HUES64 (cell line): ENCODE measurements around the gene NUDT3.
"Not testable (repeated sequence)": the region's sequence is repeated elsewhere in the genome, so short reads cannot be mapped to it uniquely, and the experiment has no call there.

Experiments used
- H3K27ac ChIP-seq: 2 replicates; pipeline ENCODE4 v1.7.0; 2013; ENCODE audit warnings: low read depth, low read length, inconsistent platforms
- H3K27me3 ChIP-seq: 2 replicates; pipeline ENCODE4 v1.6.1; 2013; ENCODE audit warnings: mild to moderate bottlenecking, low read length; ENCODE audit not compliant: insufficient read depth
- H3K36me3 ChIP-seq: 2 replicates; pipeline ENCODE4 v1.6.1; 2013; ENCODE audit warnings: mild to moderate bottlenecking, low read length; ENCODE audit not compliant: insufficient read depth
- H3K4me1 ChIP-seq: 2 replicates; pipeline ENCODE4 v1.6.1; 2013; ENCODE audit warnings: mild to moderate bottlenecking, low read length, moderate library complexity; ENCODE audit not compliant: insufficient read depth
- H3K4me3 ChIP-seq: 2 replicates; pipeline ENCODE4 v1.5.1; 2013; ENCODE audit warnings: mild to moderate bottlenecking, low read length, moderate library complexity
- H3K9ac ChIP-seq: 2 replicates; pipeline ENCODE4 v1.6.1; 2013; ENCODE audit warnings: mild to moderate bottlenecking, low read depth, low read length
- H3K9me3 ChIP-seq: 2 replicates; pipeline ENCODE4 v1.6.1; 2013; ENCODE audit warnings: low read depth, low read length; ENCODE audit not compliant: insufficient read depth
- WGBS: fragments of 150-250, 120-280 bp; methylation state at CpG from one replicate; pipeline ENCODE4 v1.1.7; 2013; ENCODE audit warnings: missing lambda C conversion rate; 5-methylcytosine and 5-hydroxymethylcytosine counted together

Gene NUDT3

DNA sequence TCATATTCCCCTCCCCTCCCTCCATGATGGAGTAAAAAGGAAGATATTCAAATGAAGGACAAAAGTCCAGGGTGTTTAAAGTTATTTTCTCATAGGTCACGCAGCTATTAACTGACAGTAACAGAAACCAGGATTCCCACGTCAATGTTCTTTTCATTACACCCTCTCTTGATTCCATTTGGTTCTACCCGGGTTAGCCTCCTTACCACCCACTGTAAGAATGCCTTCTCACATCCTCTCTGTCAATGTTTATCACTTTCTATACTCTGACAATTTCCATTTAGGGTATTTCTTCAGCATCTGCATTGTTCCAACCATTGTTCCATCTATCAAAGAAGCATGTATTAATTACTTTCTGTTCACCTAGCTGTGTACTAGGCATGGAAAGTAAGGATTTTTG is 52.1 kb downstream of the NUDT3 start:
- H3K9me3 ChIP-seq, result no peaks in the 10 kb centered on the region
- H3K27ac ChIP-seq, result no peak overlapping the region
- H3K36me3 ChIP-seq, result peaks cover 22% of the 10 kb centered on the region
- H3K27me3 ChIP-seq, result no peaks in the 10 kb centered on the region
- no peak overlapping the region for H3K9ac ChIP-seq
- H3K4me1 ChIP-seq, result peaks cover 21% of the 10 kb centered on the region; the same call in 1 of the 2 replicates
- H3K4me3 ChIP-seq, result no peak overlapping the region
- 89% methylated on average over 3 of the region's 3 CpGs for WGBS

DNA sequence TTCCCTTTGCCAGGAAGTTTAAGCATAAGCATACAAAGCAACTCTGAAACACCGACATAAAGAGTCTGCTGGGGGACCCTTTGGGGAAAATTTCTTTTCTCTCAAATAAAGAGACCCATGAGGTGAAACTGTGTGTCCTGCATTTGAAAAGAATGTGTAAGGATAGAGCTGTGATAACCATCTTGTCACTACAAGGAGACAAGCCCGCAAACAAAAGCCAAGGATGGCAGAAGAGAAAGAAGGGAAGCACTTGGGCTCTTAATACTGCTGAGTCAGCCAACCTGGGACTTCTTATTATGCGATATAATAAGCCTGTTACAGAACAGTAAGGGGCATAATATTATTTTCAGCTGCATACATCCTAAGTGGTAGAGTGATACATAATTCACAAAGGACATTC is 52.5 kb downstream of the NUDT3 start:
- Histone ChIP-seq H3K4me1 (peaks cover 21% of the 10 kb centered on the region; the same call in 1 of the 2 replicates), H3K9me3 (no peaks in the 10 kb centered on the region), H3K27me3 (no peaks in the 10 kb centered on the region), H3K9ac (no peak overlapping the region), H3K27ac (no peak overlapping the region), H3K4me3 (no peak overlapping the region), H3K36me3 (peaks cover 22% of the 10 kb centered on the region)
- WGBS, result 88% methylated on average over 3 of the region's 3 CpGs

DNA sequence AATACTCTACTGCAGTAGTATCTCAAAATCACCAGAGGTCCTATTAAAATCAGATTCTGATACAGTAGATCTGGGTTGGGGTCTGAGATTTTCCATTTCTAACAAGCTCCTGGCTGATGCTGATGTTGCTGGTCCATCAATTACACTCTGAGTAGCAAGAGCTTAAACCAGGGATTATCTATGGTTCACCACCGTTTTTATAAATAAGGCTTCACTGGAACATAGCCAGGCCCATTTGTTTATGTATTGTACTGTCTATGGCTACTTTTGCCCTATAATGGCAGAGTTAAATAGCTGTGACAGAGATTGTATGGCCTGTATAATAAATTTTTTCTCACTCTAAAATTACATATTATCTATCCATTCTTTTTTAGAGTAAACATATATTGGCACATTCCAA is 53.0 kb downstream of the NUDT3 start:
- Histone ChIP-seq H3K27me3 (no peaks in the 10 kb centered on the region), H3K4me1 (peaks cover 21% of the 10 kb centered on the region; the same call in 1 of the 2 replicates), H3K9me3 (no peaks in the 10 kb centered on the region), H3K4me3 (no peak overlapping the region), H3K36me3 (peaks cover 22% of the 10 kb centered on the region), H3K27ac (no peak overlapping the region), H3K9ac (no peak overlapping the region)
- WGBS, result 100% methylated on average over 1 of the region's 1 CpG

DNA sequence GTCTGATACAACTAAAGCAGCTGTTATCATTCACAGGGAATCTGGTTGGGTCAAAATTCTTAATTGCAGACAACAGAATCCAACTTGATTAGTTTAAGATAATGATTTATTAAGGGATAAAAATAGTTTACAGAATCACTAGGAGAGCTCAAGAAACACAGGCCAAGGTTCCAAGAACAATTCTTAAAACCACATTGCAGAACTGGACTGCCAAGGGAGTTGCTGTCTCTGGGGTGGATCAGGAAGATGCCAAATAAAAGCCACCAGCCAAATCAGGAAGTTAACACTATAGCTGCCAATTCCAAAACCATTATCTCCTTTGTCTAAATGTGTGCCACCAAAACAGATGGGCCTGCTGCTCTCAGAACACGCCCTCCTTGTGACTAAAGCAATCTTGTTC is 53.7 kb downstream of the NUDT3 start:
- Histone ChIP-seq H3K27me3 (no peaks in the 10 kb centered on the region), H3K36me3 (peaks cover 22% of the 10 kb centered on the region), H3K9ac (no peak overlapping the region), H3K27ac (no peak overlapping the region), H3K4me3 (no peak overlapping the region), H3K4me1 (peaks cover 21% of the 10 kb centered on the region; the same call in 1 of the 2 replicates), H3K9me3 (no peaks in the 10 kb centered on the region)
- 100% methylated on average over 1 of the region's 1 CpG for WGBS

DNA sequence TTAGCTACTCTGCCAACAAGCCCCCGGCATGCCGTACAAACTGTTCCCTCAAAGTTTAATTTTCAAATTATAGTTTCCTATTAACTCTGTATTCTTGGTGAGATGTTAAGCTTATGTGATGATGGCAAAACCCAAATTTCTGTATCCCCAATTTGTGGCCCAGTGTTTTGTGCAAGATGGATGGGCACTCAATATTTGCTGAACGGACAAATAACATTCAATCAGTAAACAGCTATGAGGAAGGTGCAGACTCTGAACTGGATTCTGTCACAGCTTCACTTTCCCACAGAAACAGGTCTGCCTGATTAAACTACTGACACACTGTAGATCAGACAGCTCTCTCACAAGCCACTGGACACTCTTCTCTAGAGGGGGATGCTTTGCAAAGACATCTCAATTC is 54.1 kb downstream of the NUDT3 start:
- Histone ChIP-seq H3K4me3 (no peak overlapping the region), H3K9ac (no peak overlapping the region), H3K36me3 (peaks cover 22% of the 10 kb centered on the region), H3K4me1 (peaks cover 21% of the 10 kb centered on the region; the same call in 1 of the 2 replicates), H3K27ac (no peak overlapping the region), H3K27me3 (no peaks in the 10 kb centered on the region), H3K9me3 (no peaks in the 10 kb centered on the region)
- WGBS, result 98% methylated on average over 3 of the region's 3 CpGs

DNA sequence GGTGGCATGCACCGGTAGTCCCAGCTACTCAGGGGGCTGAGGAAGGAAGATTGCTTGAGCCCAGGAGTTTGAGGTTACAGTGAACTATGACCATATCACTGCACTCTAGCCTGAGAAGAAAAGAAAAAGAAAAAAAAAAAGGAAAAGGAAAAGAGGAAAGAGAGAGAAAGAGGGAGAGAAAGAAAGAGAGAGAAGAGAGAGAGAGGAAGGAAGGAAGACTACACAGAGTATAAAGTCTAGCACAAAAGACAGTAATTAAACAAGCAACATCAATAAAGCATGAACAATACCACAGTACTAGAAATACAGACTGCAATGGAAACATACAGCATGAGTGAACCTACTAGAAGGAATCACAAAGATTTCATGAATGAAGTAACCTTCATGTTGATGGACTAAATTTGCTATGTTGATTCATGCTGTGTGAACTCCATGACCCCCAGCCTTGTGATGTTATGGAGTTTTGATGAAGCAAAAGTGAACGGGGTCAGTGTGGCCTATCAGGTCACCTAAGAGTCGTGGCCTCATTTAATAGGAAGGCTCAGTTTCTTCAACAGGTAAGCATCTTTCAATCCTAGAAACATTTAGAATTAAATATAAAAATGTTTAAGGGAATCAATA is 57.6 kb downstream of the NUDT3 start:
- Histone ChIP-seq H3K27ac (no peak overlapping the region), H3K36me3 (peaks cover 9% of the 10 kb centered on the region), H3K4me1 (peaks cover 8% of the 10 kb centered on the region; the same call in 1 of the 2 replicates), H3K27me3 (no peaks in the 10 kb centered on the region), H3K9ac (no peak overlapping the region), H3K4me3 (no peak overlapping the region), H3K9me3 (no peaks in the 10 kb centered on the region)
- WGBS, result 100% methylated on average over 3 of the region's 3 CpGs

DNA sequence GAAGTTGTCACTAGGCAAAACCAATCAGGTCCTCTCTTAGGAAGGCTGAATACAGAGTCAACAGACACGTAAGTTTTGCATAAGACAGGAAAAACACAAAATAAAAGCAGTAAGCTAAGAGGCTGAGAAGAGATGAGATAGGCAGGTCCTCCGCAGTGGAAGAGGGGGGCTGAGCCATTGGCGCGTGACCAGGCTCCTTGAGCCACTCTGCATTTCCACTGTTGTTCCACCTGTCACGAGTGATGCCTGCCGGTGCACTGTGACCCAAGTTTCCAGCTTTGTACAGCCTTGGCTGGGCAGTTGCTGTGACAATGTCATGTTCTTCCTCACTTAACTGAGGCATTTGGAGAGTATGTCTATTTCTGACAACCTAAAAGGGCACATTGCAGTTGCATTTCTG is 58.6 kb downstream of the NUDT3 start:
- H3K27me3 ChIP-seq, result no peaks in the 10 kb centered on the region
- no peak overlapping the region for H3K27ac ChIP-seq
- no peak overlapping the region for H3K9ac ChIP-seq
- H3K4me1 ChIP-seq, result 0 out of 2 replicates have a peak, but pooled peaks cover 4% of the 10 kb centered on the region
- H3K4me3 ChIP-seq, result no peak overlapping the region
- H3K36me3 ChIP-seq, result peaks cover 9% of the 10 kb centered on the region; the same call in 1 of the 2 replicates
- no peaks in the 10 kb centered on the region for H3K9me3 ChIP-seq
- 97% methylated on average over 6 of the region's 6 CpGs for WGBS

DNA sequence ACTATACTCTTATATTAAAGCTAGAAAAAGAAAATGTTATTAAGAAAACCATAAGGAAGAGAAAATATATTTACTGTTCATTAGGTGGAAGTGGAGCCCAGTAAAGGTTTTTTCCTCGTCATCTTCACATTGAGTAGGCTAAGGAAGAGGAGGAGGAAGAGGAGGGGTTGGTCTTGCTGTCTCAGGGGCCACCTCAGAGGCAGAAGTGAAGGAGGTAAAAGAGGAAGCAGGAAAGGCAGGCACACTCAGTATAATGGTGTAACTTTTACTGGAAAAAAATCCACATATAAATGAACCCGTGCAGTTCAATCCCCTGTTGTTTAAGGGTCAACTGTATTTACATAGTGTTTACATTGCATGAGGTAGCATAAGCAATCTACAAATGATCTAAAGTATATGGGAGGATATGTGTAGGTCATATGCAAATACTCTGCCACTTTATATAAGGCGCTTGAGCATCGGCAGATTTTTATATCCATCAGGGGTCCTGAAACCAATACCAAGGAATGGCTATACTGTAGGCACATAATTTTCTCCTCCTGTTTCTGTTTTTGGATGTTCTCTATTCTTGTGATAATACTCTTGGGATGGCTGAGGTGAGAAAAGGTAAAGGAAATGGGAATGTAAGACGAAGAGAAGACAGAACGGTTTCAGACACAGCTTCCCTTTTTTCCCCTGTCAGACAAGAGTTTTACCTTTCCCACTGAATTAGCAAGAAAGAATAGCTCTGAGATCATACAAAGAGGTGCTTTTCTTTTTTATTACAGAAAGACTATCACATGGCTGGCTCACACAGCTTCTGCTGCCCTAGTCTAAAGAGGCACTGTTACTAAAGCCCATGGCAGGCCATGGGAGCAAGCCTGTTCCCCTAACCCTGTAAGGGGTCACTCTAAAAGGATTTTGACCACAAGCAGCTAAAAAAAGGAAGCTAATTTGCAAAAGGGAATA is 59.9 kb downstream of the NUDT3 start:
- no peak overlapping the region for H3K27ac ChIP-seq
- no peaks in the 10 kb centered on the region for H3K27me3 ChIP-seq
- peaks cover 9% of the 10 kb centered on the region; the same call in 1 of the 2 replicates for H3K36me3 ChIP-seq
- no peak overlapping the region for H3K9ac ChIP-seq
- H3K9me3 ChIP-seq, result no peaks in the 10 kb centered on the region
- H3K4me3 ChIP-seq, result no peak overlapping the region
- WGBS, result 84% methylated on average over 6 of the region's 6 CpGs
- H3K4me1 ChIP-seq, result 0 out of 2 replicates have a peak, but pooled peaks cover 4% of the 10 kb centered on the region

DNA sequence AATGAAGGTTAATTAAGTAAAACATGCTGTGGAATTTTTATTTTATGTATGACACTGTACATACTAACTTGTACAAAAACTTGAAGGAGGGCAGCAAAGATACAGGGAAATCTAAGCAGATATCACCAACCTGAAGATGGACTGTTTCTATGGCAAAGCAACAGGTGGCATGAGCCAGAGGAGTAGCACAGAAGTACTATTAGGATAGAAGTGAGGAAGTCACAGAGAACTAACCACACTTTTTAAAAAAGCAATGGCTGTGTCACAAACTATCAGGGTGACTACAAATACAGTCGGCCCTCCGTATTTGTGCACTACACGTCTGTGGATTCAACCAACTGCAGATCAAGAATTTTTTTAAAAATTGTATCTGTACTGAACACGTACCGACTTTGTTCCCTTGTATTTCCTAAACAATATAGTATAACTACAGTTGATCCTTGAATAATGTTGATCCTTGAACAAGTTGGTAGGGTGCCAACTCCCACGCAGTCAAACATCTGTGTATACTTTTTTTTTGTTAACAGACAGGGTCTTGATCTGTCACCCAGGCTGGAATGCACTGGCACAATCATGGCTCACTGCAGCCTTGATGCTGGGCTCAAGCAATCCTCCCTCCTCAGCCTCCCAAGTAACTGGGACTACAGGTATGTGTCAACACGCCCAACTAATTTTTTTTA is 61.0 kb downstream of the NUDT3 start:
- no peaks in the 10 kb centered on the region for H3K9me3 ChIP-seq
- peaks cover 8% of the 10 kb centered on the region; the same call in 1 of the 2 replicates for H3K36me3 ChIP-seq
- H3K27me3 ChIP-seq, result no peaks in the 10 kb centered on the region
- no peak overlapping the region for H3K27ac ChIP-seq
- 98% methylated on average over 7 of the region's 7 CpGs for WGBS
- H3K4me1 ChIP-seq, result 0 out of 2 replicates have a peak, but pooled peaks cover 4% of the 10 kb centered on the region
- no peak overlapping the region for H3K4me3 ChIP-seq
- H3K9ac ChIP-seq, result no peak overlapping the region

DNA sequence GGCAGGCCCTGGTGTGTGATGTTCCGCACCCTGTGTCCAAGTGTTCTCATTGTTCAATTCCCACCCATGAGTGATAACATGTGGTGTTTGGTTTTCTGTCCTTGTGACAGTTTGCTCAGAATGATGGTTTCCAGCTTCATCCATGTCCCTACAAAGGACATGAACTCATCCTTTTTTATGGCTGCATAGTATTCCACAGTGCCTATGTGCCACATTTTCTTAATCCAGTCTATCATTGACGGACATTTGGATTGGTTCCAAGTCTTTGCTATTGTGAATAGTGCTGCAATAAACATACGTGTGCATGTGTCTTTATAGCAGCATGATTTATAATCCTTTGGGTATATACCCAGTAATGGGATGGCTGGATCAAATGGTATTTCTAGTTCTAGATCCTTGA is 62.7 kb downstream of the NUDT3 start:
- not testable (repeated sequence) for H3K9me3 ChIP-seq, H3K9ac ChIP-seq, H3K36me3 ChIP-seq, H3K4me1 ChIP-seq, H3K27ac ChIP-seq, H3K27me3 ChIP-seq, H3K4me3 ChIP-seq
- WGBS, result 100% methylated on average over 2 of the region's 3 CpGs

DNA sequence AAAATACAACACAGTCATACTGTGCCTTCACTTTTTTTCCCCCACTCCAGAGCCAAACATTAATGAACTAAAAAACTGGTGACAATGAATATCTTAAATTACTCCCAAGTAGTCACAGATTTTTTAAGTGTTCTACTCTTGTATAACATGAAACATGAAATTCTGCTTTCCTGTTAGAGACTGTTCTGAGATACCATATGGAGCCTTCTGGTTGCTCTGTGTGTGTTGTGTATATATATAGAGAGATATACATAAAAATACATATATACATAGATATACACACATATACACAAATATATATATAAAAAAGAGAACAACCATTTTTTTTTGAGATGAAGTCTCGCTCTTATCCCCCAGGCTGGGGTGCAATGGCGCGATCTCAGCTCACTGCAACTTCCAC is 63.5 kb downstream of the NUDT3 start:
- no peak overlapping the region for H3K4me3 ChIP-seq
- 0 out of 2 replicates have a peak, but pooled peaks cover 4% of the 10 kb centered on the region for H3K4me1 ChIP-seq
- 98% methylated on average over 3 of the region's 3 CpGs for WGBS
- no peaks in the 10 kb centered on the region for H3K27me3 ChIP-seq
- H3K9ac ChIP-seq, result no peak overlapping the region
- peaks cover 5% of the 10 kb centered on the region; the same call in 1 of the 2 replicates for H3K36me3 ChIP-seq
- H3K27ac ChIP-seq, result no peak overlapping the region
- no peaks in the 10 kb centered on the region for H3K9me3 ChIP-seq
